Endothelial cell (in vitro differentiated cells): Measurements from ENCODE around the gene ARHGAP44. TPM values are rescaled to one million over a fixed set of nuclear protein-coding genes. Genes with fewer than 3 reads are reported as not detected.

ENCODE experiments used
- DNase-seq: peaks from one replicate; pipeline ENCODE4 v3.0.0; 2021; ENCODE audit warnings: low spot score
- H3K27ac Mint-ChIP-seq: one replicate; pipeline ENCODE4 v1.8.0; 2021; ENCODE audit warnings: mixed read lengths, inconsistent platforms; ENCODE audit not compliant: unreplicated experiment
- H3K27me3 Mint-ChIP-seq: one replicate; pipeline ENCODE4 v1.8.0; 2021; ENCODE audit warnings: mild to moderate bottlenecking, moderate library complexity, mixed read lengths, inconsistent platforms; ENCODE audit not compliant: unreplicated experiment
- H3K36me3 Mint-ChIP-seq: one replicate; pipeline ENCODE4 v1.8.0; 2021; ENCODE audit warnings: mild to moderate bottlenecking, low read depth, mixed read lengths, inconsistent platforms; ENCODE audit not compliant: unreplicated experiment
- H3K4me1 Mint-ChIP-seq: one replicate; pipeline ENCODE4 v1.8.0; 2021; ENCODE audit warnings: mild to moderate bottlenecking, mixed read lengths, inconsistent platforms; ENCODE audit not compliant: unreplicated experiment
- H3K4me3 Mint-ChIP-seq: one replicate; pipeline ENCODE4 v1.8.0; 2021; ENCODE audit warnings: mild to moderate bottlenecking, mixed read lengths, inconsistent platforms; ENCODE audit not compliant: unreplicated experiment
- H3K9me3 Mint-ChIP-seq: one replicate; pipeline ENCODE4 v1.8.0; 2021; ENCODE audit warnings: mixed read lengths, inconsistent platforms; ENCODE audit not compliant: unreplicated experiment
- CTCF ChIP-seq: fragments of 200-600 bp; sonication (generic); IDR thresholded peaks from one replicate; pipeline ENCODE4 v1.5.0; 2021; ENCODE audit warnings: antibody characterized with exemption; ENCODE audit not compliant: unreplicated experiment
- total RNA-seq: library from RNA; stranded (reverse); fragmentation: NEBNext Ultra II Directional; extraction: Animal tissue kit (Norgen Biotek cat#: 25700); gene quantifications from one replicate; pipeline ENCODE4 v1.2.1, GENCODE V29; 2021; ENCODE audit not compliant: unreplicated experiment

ARHGAP44 gene
- total RNA-seq, 1 donor from 2014 or later, result 11.5 TPM

DNA sequence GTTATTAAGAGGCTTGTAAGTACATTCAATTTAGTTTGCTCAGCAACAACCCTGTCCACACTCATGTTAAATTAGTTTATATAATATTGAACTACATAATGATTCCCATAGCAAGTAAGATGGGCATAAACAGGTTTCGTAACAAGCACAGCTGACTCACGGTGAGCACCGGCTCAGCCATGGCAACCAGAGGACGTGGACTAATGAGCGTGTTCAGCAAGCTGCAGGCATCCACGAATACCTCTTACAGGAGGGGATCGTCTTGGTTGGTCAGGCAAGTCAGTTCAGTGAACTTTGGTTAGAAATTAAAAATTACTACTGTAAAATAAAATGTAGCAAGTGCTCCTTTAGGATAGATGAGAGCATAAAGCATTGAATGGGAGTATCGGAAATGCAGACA lies 170.1 kb downstream of the ARHGAP44 start:
- no peak overlapping the region for H3K4me3 Mint-ChIP-seq
- TF ChIP-seq CTCF, result no peak
- H3K36me3 Mint-ChIP-seq, result peaks cover 45% of the 10 kb centered on the region

DNA sequence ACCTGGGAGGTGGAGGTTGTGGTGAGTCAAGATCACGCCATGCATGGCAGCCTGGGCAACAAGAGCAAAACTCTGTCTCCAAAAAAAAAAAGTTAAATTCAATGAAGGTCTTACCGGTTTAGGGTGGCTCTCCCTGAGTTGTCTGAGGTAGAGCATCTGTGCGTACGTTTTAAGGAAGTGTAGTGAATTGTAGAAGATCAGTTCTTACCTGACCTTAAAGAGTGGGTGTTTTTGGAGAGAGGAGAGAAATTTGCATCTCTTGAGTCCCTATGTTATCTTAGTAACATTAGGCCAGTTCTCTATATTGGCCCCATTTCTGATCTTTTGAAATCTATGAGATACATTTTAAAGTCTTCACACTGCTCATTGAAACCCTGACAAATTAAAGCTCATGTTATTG lies 172.4 kb downstream of the ARHGAP44 start:
- H3K27ac Mint-ChIP-seq, result no peak overlapping the region
- TF ChIP-seq CTCF, result no peak
- peaks cover 32% of the 10 kb centered on the region for H3K36me3 Mint-ChIP-seq
- H3K9me3 Mint-ChIP-seq, result no peaks in the 10 kb centered on the region
- H3K27me3 Mint-ChIP-seq, result peaks cover 3% of the 10 kb centered on the region
- peaks cover 4% of the 10 kb centered on the region for H3K4me1 Mint-ChIP-seq
- no peak overlapping the region for H3K4me3 Mint-ChIP-seq
- DNase-seq, result no peak

More for the DNA sequence above, 170.1 kb downstream of the ARHGAP44 start:
- DNase-seq, result no peak
- H3K4me1 Mint-ChIP-seq, result peaks cover 4% of the 10 kb centered on the region
- no peaks in the 10 kb centered on the region for H3K27me3 Mint-ChIP-seq
- no peak overlapping the region for H3K27ac Mint-ChIP-seq
- no peaks in the 10 kb centered on the region for H3K9me3 Mint-ChIP-seq

GRCh38 chr17:12963505-12963904 lies 174.2 kb downstream of the ARHGAP44 start:
- Mint-ChIP-seq H3K4me3 (no peak overlapping the region), H3K4me1 (peaks cover 10% of the 10 kb centered on the region), H3K9me3 (no peaks in the 10 kb centered on the region), H3K36me3 (peaks cover 22% of the 10 kb centered on the region), H3K27me3 (peaks cover 3% of the 10 kb centered on the region), H3K27ac (no peak overlapping the region)
- DNase-seq, result no peak
- no peak for TF ChIP-seq CTCF

- no peak overlapping the region for H3K4me3 Mint-ChIP-seq
These were observed 174.9 kb downstream of the ARHGAP44 start for GRCh38 chr17:12964162-12964561.

GRCh38 chr17:12964840-12965239 lies 175.5 kb downstream of the ARHGAP44 start:
- no peaks in the 10 kb centered on the region for H3K9me3 Mint-ChIP-seq
- peaks cover 12% of the 10 kb centered on the region for H3K36me3 Mint-ChIP-seq
- no peak for TF ChIP-seq CTCF
- peaks cover 6% of the 10 kb centered on the region for H3K4me1 Mint-ChIP-seq
- no peak overlapping the region for H3K27ac Mint-ChIP-seq
- no peak overlapping the region for H3K4me3 Mint-ChIP-seq
- no peak for DNase-seq
- peaks cover 3% of the 10 kb centered on the region for H3K27me3 Mint-ChIP-seq

More at GRCh38 chr17:12964162-12964561, 174.9 kb downstream of the ARHGAP44 start:
- H3K27me3 Mint-ChIP-seq, result peaks cover 3% of the 10 kb centered on the region
- no peak for TF ChIP-seq CTCF
- no peaks in the 10 kb centered on the region for H3K9me3 Mint-ChIP-seq
- H3K36me3 Mint-ChIP-seq, result peaks cover 17% of the 10 kb centered on the region
- DNase-seq, result no peak
- H3K4me1 Mint-ChIP-seq, result peaks cover 10% of the 10 kb centered on the region
- H3K27ac Mint-ChIP-seq, result no peak overlapping the region
